Stimulated activated CD8-positive, alpha-beta memory T cell treated with anti-CD3 and anti-CD28 coated beads, Interleukin-2, amount 100 ng/mL, for 48 hours (primary cell): ENCODE measurements around the gene TBC1D19.

Experiments
- DNase-seq, 2 donors: peaks; one replicate each; pipeline ENCODE4 v3.0.0-alpha.2; 2020; ENCODE audit warnings: low read depth in 2 of 2

TBC1D19 gene

GRCh38 chr4:26731351-26732035 is 147.6 kb downstream of the TBC1D19 start:
- DNase-seq, result peak in 1 of 2 donors; percentile 1

GRCh38 chr4:26732356-26732755 is 148.5 kb downstream of the TBC1D19 start:
- DNase-seq, result no peak

DNA sequence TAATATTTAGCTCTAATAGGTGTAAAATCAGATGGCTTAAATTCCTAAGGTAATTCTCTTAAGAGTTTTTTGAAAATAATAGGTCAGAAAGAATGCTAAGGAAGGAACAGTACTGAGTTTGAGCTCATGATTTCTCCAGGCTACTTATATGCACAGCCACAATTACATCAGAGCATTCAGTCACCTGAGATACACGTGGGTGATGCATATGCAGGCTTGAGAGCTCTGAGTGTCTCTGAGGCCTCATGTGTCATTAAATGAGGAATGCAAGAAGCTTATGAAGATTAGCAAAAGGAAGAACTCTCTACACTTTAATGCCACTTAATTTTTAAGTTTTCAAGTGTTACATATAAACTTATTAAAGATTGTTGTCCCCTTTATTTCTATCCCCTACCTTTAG is 152.7 kb downstream of the TBC1D19 start:
- DNase-seq, result no peak

DNA sequence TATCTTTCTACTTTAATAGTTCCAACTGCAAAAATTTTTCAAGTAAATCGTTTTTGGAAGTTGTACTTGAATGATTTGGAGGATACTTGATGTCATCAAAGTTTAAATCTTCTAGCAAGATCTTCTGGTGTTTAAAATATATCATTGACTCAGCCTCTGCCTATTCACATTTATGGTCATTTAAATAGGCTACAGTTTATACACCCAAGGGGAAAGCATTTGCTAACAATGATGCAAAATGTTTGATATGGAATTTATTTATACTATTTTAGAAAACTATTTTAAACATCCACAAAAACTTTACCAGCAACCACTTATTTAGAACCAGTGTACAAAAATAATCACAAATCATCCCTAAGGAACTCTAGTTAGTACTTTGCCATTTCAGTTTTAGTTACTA is 153.5 kb downstream of the TBC1D19 start:
- no peak for DNase-seq

DNA sequence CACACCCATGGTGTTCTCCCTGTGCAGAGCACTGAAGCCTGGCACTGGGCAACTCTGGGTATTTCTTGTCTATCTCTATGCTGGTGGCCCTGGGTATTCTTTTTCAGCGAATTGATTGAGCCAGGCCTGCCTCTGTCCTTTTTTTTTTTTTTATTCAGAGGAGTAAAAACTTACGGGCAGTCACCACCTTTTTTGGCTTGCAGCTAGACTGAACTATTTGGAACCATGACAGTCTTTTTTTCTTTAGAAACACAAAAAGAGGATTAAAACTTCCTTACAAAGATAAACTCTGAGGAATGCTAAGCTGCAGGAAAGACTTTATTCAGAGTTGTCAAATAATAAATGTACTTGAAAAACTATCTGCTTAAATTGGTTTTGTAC is 157.6 kb downstream of the TBC1D19 start:
- no peak for DNase-seq

GRCh38 chr4:26746802-26747213 is 162.9 kb downstream of the TBC1D19 start:
- DNase-seq, result peak; percentile 7 to 23

- no peak for DNase-seq
Observed at GRCh38 chr4:26748811-26749210, 164.9 kb downstream of the TBC1D19 start.

DNA sequence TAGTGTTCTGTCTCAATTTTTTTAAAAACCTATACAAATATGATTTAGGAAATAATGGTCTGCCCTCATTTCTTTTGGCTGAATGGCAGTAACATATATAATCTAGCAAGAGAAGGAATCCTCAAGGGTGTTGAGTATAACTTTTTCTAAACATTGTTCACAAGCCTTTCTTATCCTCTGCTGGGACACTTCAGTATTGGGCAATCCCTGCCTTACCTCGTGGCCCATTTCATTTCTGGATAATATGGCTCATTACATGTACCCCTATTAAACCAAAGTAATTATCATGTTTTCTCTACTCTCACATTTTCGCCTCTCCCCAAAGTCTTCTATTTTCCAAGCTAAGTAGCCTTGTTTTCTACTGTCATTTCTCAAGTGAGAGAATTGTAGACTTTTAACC is 166.0 kb downstream of the TBC1D19 start:
- no peak for DNase-seq

GRCh38 chr4:26751004-26751403 is 167.1 kb downstream of the TBC1D19 start:
- DNase-seq, result no peak

DNA sequence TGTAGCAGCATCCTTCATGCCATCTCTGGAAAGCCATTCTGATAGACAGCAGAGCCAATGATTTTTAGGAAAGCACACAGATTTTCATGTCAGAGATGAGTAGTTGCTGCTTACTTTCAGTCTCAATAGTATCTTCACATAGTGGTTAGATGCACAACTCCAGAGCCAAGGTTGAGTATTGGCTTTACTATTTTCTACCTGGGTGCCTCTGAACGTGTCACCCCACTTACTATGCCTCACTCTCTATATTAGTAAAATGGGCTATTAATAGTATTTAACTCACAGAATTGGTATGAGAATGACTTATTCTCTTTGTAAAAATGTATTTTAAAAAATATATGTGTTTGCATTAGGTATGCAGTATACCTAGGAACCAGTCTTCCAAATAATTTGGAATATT is 168.0 kb downstream of the TBC1D19 start:
- no peak for DNase-seq

GRCh38 chr4:26753187-26753586 is 169.3 kb downstream of the TBC1D19 start:
- DNase-seq, result no peak

DNA sequence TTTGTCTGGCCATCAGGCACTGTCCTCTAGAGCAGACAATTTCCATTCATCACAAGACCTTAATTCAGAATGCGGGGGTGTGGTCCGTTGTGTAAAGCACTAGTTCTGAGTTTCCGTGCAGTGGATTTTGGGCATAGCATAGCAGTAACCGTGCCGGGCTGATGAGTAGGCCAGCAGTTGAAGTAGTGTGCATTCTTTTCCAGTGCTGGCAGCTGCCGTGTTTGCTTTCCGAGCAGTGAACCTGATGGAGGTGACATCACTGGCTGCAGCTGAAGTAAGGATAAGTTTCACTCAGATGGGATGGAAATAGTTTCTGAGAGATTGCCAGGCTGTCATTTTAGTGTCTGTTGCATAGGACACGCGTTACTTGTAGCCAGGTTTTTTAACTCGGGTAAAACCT is 169.7 kb downstream of the TBC1D19 start:
- no peak for DNase-seq

DNA sequence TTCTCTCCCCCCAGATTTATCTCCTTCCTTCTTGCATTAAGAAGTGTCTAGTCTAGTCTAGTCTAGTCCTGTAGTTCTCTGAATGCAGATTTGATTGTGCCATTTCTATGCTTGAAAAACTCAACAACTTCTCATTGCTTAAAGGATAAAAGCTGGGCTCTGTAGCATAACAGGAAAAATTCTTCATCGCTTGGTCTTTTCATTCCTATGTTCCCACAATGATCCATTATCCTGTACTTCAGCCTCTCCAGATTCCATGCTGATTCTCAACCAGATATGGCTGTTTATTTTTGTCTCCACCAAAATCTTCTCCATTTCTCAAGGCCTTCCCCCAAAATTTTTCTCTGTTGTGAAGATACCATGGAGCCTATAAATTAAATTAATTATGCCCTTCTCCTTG is 173.9 kb downstream of the TBC1D19 start:
- DNase-seq, result no peak

DNA sequence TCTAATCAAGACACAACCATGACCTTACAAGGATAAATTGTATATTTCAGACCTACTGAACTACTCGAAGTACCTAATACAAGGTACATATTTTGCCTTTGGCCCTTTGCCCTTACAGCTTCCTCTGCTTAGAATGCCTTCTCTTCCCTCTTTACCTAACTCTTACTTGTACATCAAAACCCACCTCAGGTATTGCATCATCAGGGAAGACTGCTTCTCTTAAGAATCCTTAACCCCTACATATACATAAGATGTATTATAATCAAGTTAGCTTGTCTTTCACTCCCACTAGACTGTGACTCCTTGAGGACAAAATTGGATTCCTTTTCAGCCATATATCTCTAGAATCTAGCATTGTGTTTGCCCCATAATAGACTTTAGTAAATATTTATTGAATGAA is 175.0 kb downstream of the TBC1D19 start:
- no peak for DNase-seq

DNA sequence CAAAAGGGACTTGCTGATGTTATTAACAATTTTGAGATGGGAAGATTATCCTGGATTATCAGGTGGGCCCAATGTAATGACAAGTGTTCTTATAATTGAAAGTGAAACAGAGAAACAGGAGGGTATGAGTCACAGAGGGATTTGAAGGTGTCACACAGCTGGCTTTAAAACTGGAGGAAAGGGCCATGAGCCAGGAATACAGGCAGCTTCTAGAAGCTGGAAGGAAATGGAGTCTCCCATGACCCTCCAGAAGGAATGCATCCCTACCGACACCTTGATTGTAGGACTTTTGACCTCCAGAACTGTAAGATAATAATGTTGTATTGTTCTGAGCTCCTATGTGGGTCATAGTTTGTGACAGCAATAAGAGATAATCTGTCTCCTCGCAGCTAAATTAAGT is 178.8 kb downstream of the TBC1D19 start:
- DNase-seq, result no peak

DNA sequence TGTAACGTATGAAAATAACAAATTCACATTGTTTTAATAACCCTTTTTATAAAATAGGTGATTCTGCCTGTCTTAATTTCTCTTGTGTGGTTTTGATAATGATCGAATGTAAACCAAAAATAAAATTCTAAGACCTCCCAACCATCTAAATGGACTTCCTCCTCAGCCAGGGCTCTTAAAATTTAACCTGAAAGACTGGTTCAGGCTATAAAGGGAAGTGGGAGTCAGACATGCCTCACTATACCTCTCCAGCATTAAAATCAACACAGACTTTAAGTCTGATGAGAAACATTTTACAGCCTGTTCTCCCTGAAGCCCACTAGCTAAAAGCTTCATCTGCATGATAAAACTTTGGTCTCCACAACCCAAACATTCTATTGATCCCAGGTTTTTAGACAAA is 179.2 kb downstream of the TBC1D19 start:
- DNase-seq, result no peak

GRCh38 chr4:26763648-26764047 is 179.8 kb downstream of the TBC1D19 start:
- DNase-seq, result no peak

- no peak for DNase-seq
Observed at GRCh38 chr4:26764231-26764630, 180.3 kb downstream of the TBC1D19 start.

DNA sequence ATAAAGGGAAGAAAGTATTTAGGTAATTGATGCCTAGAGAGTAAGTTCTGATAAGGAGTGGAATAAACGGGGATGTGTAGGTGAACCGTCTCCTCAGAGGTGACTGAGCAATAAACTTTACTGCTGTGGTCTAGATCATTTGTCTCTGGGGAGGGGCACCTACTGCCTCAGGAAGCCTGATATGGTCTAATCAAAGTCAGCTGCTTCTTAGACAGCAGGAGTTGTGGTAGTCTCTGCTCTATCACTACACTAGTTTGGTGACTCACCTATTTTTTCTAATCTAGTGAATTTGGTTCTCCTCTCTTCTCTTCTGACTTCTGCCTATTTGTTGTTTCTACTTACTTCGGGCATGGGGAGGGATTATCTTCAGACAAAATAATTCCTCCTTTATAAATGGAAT is 181.6 kb downstream of the TBC1D19 start:
- DNase-seq, result no peak

DNA sequence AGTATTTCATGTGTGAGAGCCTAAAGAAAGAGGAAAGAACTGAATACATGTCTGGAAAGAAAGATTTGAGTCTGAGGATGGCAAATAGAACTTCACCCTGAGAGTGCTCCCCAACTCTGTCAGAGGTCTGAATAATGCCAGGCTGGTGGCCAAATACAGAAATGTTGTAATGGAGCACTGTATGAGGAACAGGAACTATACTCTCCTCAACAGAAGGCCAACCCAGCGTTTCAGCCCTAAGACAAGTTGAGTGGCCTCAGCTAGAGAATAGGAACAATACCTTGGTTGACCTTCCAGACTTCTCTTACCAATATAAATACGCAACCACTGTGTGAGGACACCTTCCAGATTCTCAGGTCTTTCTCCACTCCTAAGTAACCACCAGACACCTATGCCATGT is 182.3 kb downstream of the TBC1D19 start:
- DNase-seq, result no peak

DNA sequence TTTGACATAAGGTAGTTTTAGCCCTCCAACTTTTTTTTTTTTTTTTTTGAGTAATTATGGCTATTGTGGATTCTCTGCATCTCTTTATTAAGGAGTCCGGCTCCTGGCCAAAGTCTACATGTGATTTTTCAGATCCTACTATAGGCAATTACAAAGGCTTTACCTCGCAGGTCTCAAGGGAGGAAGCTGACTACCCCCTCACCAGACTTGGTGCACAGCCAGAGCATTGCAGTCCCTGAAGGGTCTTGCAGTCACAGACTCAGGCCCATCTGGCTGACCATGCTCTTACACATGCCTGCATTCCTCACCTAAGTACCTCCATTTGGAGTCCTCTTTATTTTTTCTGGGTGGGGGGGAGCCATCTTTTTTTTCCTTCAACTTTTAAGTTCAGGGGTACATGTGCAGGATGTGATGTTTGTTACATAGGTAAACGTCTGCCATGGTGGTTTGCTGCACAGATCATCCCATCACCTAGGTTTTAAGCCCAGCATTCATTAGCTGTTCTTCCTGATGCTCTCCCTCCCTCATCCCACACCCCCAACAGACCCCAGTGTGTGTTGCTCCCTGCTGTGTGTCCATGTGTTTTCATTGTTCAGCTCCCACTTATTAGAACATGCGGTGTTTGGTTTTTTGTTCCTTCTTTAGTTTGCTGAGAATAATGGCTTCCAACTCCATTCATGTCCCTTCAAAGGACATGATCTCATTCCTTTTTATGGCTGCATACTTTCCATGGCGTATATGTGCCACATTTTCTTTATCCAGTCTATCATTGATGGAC is 188.4 kb downstream of the TBC1D19 start:
- DNase-seq, result no peak

GRCh38 chr4:26779224-26779623 is 195.3 kb downstream of the TBC1D19 start:
- DNase-seq, result no peak

DNA sequence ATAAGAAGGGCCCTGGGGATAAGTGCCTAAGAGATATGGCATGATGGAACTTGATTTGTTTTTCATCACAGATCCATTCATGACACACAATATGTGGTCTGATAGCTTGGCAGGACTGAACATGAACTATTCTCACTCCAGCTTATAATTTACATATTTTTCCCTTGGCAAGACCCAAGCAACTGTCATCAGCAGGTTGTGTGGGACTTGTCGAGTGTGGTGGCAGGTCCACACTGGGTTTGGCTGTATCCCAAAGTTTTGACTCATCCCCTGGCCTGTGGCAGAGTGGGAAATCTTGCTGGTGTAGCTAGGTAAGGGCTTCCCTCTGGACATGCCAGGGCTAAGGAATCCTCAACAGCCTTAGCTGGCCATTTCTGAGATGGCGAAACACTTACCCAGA is 195.8 kb downstream of the TBC1D19 start:
- DNase-seq, result no peak

- DNase-seq, result no peak
Observed at GRCh38 chr4:26780539-26780938, 196.7 kb downstream of the TBC1D19 start.
